BLaER1 treated with 17β-estradiol and CSF1 and Interleukin-3, amounts not matched to agents 10 nM and 100 nM (cell line): ENCODE results near the gene FAM180A.

Experiments
- H3K27ac ChIP-seq, 11 experiments: shearing (Covaris generic); formaldehyde crosslinking; 2 replicates each; pipeline ENCODE4 v1.8.1; 2022
- H3K27me3 ChIP-seq, 11 experiments: shearing (Covaris generic); formaldehyde crosslinking; 2 replicates each; pipeline ENCODE4 v1.8.1; 2022
- H3K36me3 ChIP-seq, 11 experiments: shearing (Covaris generic); formaldehyde crosslinking; 2 replicates each; pipeline ENCODE4 v1.8.1; 2022
- H3K4me1 ChIP-seq, 10 experiments: shearing (Covaris generic); formaldehyde crosslinking; 2 replicates each; pipeline ENCODE4 v1.8.1; 2022
- H3K4me2 ChIP-seq, 11 experiments: shearing (Covaris generic); formaldehyde crosslinking; 2 replicates each; pipeline ENCODE4 v1.8.1; 2022
- H3K4me3 ChIP-seq, 10 experiments: shearing (Covaris generic); formaldehyde crosslinking; 2 replicates each; pipeline ENCODE4 v1.8.1; 2022
- H3K9ac ChIP-seq, 11 experiments: shearing (Covaris generic); formaldehyde crosslinking; 2 replicates each; pipeline ENCODE4 v1.8.1; 2022
- H3K9me3 ChIP-seq, 11 experiments: shearing (Covaris generic); formaldehyde crosslinking; replicated peaks in 1 of 11; 2 replicates each; pipeline ENCODE4 v1.8.1; 2022
- H4K20me1 ChIP-seq, 11 experiments: shearing (Covaris generic); formaldehyde crosslinking; 2 replicates each; pipeline ENCODE4 v1.8.1; 2022
- Cebpa-rat ChIP-seq, 11 experiments: shearing (Covaris generic); IDR thresholded peaks; 2 replicates each; pipeline ENCODE4 v1.8.1; 2022

FAM180A gene

GRCh38 chr7:135768064-135768463 is 19.5 kb upstream of the FAM180A start:
- Histone ChIP-seq H3K4me1 (peaks cover 0 to 18% (median 11%) of the 10 kb centered on the region in 10 experiments; a peak in 15 of 20 replicates), H3K9me3 (no peaks in the 10 kb centered on the region), H3K9ac (no peak overlapping the region), H3K27ac (no peak overlapping the region), H3K27me3 (no peaks in the 10 kb centered on the region), H4K20me1 (no peaks in the 10 kb centered on the region), H3K4me3 (no peak overlapping the region), H3K36me3 (no peaks in the 10 kb centered on the region), H3K4me2 (no peak overlapping the region)
- no peak for TF ChIP-seq Cebpa-rat (IDR thresholded peaks at IDR 0.05)

GRCh38 chr7:135763261-135763660 is 14.6 kb upstream of the FAM180A start:
- H4K20me1 ChIP-seq = no peaks in the 10 kb centered on the region
- H3K9ac ChIP-seq = no peak overlapping the region
- H3K27ac ChIP-seq = no peak overlapping the region
- no peaks in the 10 kb centered on the region for H3K36me3 ChIP-seq
- H3K9me3 ChIP-seq = 0 out of 22 replicates have a peak, but pooled peaks cover 0 to 8% (median 0%) of the 10 kb centered on the region in 11 experiments
- TF ChIP-seq Cebpa-rat (IDR thresholded peaks at IDR 0.05) = no peak
- H3K4me3 ChIP-seq = no peak overlapping the region
- no peak overlapping the region for H3K4me2 ChIP-seq
- H3K4me1 ChIP-seq = peaks cover 12 to 22% (median 18%) of the 10 kb centered on the region in 10 experiments
- no peaks in the 10 kb centered on the region for H3K27me3 ChIP-seq

- peak overlapping the region; percentile 18 to 84 (median 63); a peak in 20 of 22 replicates for H3K27ac ChIP-seq
- H3K9ac ChIP-seq = peak overlapping the region; percentile 12 to 73 (median 55); a peak in 19 of 22 replicates
- peak overlapping the region; percentile 66 to 90 (median 84) for H3K4me2 ChIP-seq
Measured at GRCh38 chr7:135761751-135762488, 13.3 kb upstream of the FAM180A start.

GRCh38 chr7:135759532-135759931 is 10.9 kb upstream of the FAM180A start:
- peaks cover 0 to 8% (median 0%) of the 10 kb centered on the region in 11 experiments; a peak in 3 of 22 replicates for H3K9me3 ChIP-seq
- no peaks in the 10 kb centered on the region for H4K20me1 ChIP-seq
- no peak overlapping the region for H3K9ac ChIP-seq
- H3K4me3 ChIP-seq = no peak overlapping the region
- no peak overlapping the region for H3K27ac ChIP-seq
- no peaks in the 10 kb centered on the region for H3K36me3 ChIP-seq
- H3K27me3 ChIP-seq = no peaks in the 10 kb centered on the region
- H3K4me2 ChIP-seq = no peak overlapping the region
- no peak for TF ChIP-seq Cebpa-rat (IDR thresholded peaks at IDR 0.05)
- peaks cover 24 to 38% (median 29%) of the 10 kb centered on the region in 10 experiments for H3K4me1 ChIP-seq

More at GRCh38 chr7:135761751-135762488, 13.3 kb upstream of the FAM180A start:
- H3K27me3 ChIP-seq = no peaks in the 10 kb centered on the region
- peak overlapping the region in 4 of 10 experiments; percentile 4 to 39 (median 33); a peak in 5 of 20 replicates for H3K4me3 ChIP-seq
- no peaks in the 10 kb centered on the region for H4K20me1 ChIP-seq
- H3K36me3 ChIP-seq = no peaks in the 10 kb centered on the region
- peaks cover 12 to 22% (median 18%) of the 10 kb centered on the region in 10 experiments for H3K4me1 ChIP-seq
- TF ChIP-seq Cebpa-rat (IDR thresholded peaks at IDR 0.05) = no peak
- H3K9me3 ChIP-seq = peaks cover 0 to 8% (median 0%) of the 10 kb centered on the region in 11 experiments; a peak in 3 of 22 replicates

GRCh38 chr7:135758531-135758932 is 9.9 kb upstream of the FAM180A start:
- H3K27me3 ChIP-seq = no peaks in the 10 kb centered on the region
- peaks cover 24 to 38% (median 29%) of the 10 kb centered on the region in 10 experiments for H3K4me1 ChIP-seq
- H3K9me3 ChIP-seq = peaks cover 0 to 8% (median 0%) of the 10 kb centered on the region in 11 experiments; a peak in 3 of 22 replicates
- H3K4me2 ChIP-seq = no peak overlapping the region
- H3K36me3 ChIP-seq = no peaks in the 10 kb centered on the region
- no peak overlapping the region for H3K9ac ChIP-seq
- H3K4me3 ChIP-seq = no peak overlapping the region
- H3K27ac ChIP-seq = no peak overlapping the region
- no peaks in the 10 kb centered on the region for H4K20me1 ChIP-seq
- no peak for TF ChIP-seq Cebpa-rat (IDR thresholded peaks at IDR 0.05)

GRCh38 chr7:135757719-135758411 is 9.3 kb upstream of the FAM180A start:
- Histone ChIP-seq H3K27ac (no peak overlapping the region), H3K4me1 (peaks cover 24 to 38% (median 29%) of the 10 kb centered on the region in 10 experiments), H3K27me3 (no peaks in the 10 kb centered on the region), H4K20me1 (no peaks in the 10 kb centered on the region), H3K9me3 (peaks cover 0 to 8% (median 0%) of the 10 kb centered on the region in 11 experiments; a peak in 3 of 22 replicates), H3K36me3 (no peaks in the 10 kb centered on the region), H3K4me2 (no peak overlapping the region), H3K4me3 (no peak overlapping the region), H3K9ac (no peak overlapping the region)
- TF ChIP-seq Cebpa-rat (IDR thresholded peaks at IDR 0.05) = no peak

- Histone ChIP-seq H4K20me1 (no peaks in the 10 kb centered on the region), H3K4me2 (peak overlapping the region; percentile 7 to 67 (median 38); a peak in 19 of 22 replicates), H3K36me3 (no peaks in the 10 kb centered on the region), H3K4me3 (no peak overlapping the region), H3K4me1 (peaks cover 9 to 23% (median 16%) of the 10 kb centered on the region in 10 experiments; a peak in 19 of 20 replicates), H3K27ac (peak overlapping the region in 3 of 11 experiments; percentile 3 to 31 (median 16); a peak in 1 of 22 replicates), H3K9me3 (peaks cover 0 to 8% (median 0%) of the 10 kb centered on the region in 11 experiments; a peak in 3 of 22 replicates), H3K9ac (no peak overlapping the region), H3K27me3 (no peaks in the 10 kb centered on the region)
- TF ChIP-seq Cebpa-rat (IDR thresholded peaks at IDR 0.05) = no peak
Measured at GRCh38 chr7:135756191-135756590, 7.6 kb upstream of the FAM180A start.

- Histone ChIP-seq H3K4me1 (peaks cover 5 to 19% (median 12%) of the 10 kb centered on the region in 10 experiments; a peak in 17 of 20 replicates), H4K20me1 (no peaks in the 10 kb centered on the region), H3K27me3 (no peaks in the 10 kb centered on the region), H3K4me3 (no peak overlapping the region), H3K9me3 (peaks cover 0 to 8% (median 0%) of the 10 kb centered on the region in 11 experiments; a peak in 3 of 22 replicates), H3K27ac (no peak overlapping the region), H3K9ac (no peak overlapping the region), H3K36me3 (no peaks in the 10 kb centered on the region), H3K4me2 (peak overlapping the region in 8 of 11 experiments; percentile 7 to 67 (median 36); a peak in 9 of 22 replicates)
- TF ChIP-seq Cebpa-rat (IDR thresholded peaks at IDR 0.05) = no peak
Measured at GRCh38 chr7:135755351-135755753, 6.7 kb upstream of the FAM180A start.
